CD4-positive, alpha-beta T cell treated with Interleukin-6 for 4 hours (primary cell): ENCODE results near the gene TMEM182.

Experiments
- DNase-seq: peaks from one replicate; pipeline ENCODE4 v3.0.0-alpha.2; 2020; ENCODE audit warnings: mixed read lengths

Gene TMEM182, protein sequence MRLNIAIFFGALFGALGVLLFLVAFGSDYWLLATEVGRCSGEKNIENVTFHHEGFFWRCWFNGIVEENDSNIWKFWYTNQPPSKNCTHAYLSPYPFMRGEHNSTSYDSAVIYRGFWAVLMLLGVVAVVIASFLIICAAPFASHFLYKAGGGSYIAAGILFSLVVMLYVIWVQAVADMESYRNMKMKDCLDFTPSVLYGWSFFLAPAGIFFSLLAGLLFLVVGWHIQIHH

DNA sequence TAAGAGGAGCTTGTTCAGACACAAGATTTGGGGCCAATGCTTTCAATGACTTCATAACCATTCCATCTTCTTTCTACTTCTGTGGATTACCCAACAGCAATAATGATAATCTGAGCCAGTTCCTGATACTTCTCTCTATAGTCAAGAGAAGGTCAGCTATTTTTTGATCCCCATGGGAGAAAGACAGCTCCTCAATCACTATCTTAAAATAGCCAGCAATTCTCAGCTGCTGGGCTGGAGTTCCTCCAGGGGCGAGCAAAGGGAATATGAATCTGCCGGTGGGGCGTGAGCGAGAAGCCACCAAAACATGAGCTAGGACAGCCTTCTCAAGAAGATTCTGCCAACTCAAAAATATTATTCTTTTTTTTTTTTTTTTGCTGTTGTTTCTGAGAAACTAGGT is at the start of gene TMEM182:
TSS of gene TMEM182 (plus strand) at position 269 of the 400 bp plus-strand sequence. CDS start 187 bp downstream, outside the sequence.
- DNase-seq: no peak

DNA sequence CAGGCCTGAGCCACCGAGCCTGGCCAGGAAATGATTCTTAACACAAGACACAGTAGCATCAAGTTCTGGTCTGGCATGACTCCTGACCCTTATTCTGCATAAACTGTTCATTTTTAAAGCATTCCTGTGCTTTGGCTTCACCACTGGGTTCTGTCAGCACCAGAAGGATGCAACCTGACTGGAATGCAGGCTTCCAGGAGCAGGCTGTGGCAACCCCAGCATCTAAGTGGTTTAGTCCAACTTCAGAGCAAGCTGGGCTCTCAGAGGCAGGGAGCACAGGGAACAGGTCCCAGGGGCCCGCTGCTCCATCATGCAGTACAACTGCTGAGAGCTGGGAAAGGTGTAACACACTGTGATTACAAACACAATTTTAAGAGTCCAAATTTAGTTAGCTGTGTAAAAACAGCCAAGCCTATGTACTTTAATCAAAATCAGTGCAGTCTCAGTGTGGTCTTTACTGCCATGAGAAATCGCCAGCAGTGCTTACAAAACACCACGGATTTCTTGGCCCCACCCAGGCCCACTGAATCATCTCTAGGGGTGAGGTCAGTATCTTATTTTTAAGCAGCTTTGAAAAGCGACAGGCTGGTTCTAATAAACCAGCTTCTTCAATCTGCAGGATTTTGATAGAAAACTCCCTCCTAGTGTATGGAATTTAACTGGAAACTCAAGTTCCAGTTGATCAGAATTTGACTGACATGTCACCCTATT is 44.4 kb upstream of the TMEM182 start:
- no peak for DNase-seq

DNA sequence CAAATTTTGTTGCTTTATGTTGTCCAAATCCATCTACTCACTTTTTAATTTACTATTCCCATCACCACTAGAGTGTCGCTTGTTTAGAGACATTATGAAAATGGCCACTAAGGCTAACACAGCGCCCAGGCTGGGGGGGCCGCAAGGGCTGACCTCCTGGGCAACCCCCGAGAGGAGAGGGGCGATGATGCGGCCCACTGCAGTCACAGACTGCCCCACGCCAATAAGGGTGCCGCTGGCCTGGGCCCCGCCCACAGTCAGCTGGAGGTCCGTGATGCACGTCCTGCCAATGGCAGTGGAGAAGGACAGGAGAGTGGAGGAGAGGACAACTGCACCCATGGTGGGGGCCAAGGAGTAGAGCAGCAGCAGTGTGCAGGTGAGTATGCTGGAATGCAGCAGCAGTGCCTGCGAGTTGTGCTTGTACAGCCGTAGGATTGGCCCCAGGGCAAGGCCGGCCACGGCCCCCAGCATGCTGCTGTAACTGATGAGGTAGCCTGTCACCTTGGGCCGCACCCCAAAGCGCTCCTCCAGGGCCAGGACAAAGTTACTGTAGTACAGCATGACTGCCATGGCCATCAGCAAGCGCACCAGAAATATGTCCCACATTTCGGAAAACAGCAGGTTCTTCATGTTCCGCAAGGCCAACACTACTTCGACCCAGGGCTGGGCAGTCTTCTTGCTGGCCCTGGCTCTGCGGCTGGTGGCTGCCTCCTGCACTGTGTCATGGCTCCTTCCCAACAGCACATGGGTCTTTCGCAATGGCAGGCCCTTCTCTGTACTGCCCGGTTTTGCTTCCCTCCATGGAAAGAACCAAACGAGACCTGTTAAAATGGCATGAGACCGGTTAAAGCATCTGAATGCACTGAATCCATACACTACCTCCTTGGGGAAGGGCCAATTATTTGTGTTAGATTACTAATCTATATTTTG is 43.2 kb upstream of the TMEM182 start:
- no peak for DNase-seq

DNA sequence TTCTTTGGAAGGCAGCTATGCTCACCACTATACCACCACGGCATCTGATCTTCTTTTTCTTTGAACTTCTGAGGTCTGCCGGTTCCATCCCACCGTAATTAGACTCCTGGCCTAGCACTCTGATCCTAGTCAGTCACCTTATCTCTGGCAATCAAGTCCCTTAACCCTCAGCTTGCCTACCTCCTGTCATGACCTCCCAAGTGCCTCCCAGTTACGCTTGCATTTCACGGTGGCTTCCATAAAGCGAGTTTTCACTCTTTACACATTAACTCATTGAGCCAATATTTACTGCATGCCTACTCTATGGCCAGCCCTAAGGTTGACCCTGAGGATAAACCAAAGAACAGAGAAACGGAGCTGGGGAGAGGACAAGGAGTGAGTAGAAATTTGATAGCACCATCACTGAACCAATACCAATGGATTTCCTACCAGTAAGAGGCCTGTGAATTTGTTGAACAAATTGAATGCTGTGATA is 37.8 kb upstream of the TMEM182 start:
- DNase-seq: no peak

DNA sequence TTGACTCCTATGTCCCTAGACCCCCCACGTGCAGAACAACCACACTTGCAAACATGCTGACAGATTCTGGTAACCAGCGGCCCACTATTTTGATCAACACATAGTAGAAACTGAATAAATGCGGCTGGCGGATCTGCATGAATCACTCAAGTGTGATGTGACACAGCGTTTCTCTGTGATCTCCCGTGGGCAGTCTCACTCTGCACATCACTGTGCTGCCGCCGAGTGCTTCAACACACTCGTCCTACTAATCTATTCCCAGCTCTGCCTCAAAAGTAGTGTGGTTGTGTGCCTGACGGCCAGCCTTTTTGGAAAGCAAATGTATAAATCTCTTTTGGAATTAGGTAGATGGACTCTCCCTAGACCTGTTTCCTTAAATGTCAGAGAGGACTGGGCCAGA is 37.3 kb upstream of the TMEM182 start:
- no peak for DNase-seq

DNA sequence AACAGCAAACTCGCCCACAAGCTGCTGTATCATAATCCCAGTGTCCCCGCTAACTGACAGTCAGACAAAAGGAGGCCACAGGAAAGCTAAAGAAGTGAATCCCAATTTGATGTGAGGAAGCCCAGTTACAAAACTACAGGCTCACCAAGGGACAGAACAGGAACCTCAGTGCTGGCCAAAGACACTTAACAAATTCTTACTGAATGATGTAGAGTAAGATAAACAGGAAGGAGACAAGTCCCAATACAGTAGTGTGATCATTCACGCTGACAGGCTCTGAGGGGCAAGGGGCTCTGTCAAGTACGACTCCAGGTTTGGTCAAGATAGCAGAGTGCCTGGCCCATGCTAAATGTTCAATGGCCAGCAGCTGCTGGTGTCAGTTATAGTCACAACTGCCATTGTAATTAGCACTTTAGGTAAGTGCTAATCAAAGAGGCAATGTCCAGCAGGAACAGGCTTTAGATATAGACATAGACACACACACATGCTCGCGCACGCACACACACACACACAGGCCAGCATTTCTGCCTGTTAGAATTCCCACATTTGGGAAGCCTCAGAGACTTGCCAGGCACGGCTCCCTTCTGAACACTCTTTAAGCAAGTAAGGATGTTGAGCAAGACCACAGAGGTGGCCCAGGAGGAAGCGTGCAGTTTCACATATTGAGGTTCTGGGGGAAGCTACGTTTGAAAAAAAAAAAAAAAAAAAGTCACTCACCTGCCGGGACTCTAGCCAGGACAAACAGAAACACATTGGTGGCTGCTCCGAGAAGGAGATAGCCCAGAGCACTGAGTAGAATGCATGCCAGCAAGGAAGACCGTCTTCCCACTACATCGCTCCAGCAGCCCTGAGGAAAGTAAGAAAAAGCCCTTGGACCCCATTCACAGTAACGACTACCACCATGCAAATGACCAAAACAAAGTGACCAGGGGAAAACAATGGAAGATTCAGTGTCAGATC is 35.4 kb upstream of the TMEM182 start:
- no peak for DNase-seq

DNA sequence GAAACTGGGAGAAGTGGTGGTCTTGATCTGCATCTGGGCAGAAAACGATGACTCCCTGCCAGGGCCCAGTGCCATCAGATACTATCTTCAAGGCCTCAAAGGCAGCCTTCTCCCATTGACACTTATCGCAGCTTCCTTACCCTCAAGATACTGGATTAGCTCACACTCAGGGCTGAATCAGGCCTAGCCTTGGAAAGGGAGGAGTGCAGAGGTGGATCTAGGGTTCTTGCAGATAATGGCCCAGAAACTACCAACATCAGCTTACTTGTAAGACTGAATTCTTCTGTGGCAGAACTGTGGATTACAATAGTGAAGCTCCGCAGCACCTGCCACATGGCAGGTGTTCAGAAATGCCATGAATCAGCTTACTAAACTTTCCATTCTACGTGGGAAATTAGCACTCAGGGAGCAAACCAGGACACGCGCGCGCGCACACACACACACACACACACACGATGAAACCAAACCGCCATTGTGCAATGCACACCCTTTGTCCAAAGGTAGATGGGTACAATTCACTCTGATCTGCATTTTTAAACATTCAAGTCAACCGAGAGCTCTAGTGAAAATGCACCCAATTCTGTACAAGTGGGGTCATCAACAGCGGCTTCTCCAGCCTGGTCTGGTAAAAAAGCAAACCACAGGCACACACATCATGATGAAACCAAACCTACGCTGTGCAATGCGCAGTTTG is 26.3 kb upstream of the TMEM182 start:
- no peak for DNase-seq

DNA sequence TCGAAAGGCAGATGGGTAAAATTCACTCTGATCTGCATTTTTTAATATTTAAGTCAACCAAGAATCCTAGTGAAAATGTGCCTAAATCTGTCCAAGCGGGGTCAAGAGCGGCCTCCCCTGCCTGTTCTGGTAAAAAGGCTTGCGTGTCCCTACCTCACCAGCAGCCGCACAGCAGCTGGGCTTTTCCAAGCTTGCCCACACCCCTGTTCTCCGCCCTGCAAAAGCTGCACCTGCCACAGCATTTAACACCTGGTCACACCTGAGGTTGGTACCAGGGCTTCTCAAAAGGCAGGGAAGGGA is 25.8 kb upstream of the TMEM182 start:
- DNase-seq: peak; percentile 27

DNA sequence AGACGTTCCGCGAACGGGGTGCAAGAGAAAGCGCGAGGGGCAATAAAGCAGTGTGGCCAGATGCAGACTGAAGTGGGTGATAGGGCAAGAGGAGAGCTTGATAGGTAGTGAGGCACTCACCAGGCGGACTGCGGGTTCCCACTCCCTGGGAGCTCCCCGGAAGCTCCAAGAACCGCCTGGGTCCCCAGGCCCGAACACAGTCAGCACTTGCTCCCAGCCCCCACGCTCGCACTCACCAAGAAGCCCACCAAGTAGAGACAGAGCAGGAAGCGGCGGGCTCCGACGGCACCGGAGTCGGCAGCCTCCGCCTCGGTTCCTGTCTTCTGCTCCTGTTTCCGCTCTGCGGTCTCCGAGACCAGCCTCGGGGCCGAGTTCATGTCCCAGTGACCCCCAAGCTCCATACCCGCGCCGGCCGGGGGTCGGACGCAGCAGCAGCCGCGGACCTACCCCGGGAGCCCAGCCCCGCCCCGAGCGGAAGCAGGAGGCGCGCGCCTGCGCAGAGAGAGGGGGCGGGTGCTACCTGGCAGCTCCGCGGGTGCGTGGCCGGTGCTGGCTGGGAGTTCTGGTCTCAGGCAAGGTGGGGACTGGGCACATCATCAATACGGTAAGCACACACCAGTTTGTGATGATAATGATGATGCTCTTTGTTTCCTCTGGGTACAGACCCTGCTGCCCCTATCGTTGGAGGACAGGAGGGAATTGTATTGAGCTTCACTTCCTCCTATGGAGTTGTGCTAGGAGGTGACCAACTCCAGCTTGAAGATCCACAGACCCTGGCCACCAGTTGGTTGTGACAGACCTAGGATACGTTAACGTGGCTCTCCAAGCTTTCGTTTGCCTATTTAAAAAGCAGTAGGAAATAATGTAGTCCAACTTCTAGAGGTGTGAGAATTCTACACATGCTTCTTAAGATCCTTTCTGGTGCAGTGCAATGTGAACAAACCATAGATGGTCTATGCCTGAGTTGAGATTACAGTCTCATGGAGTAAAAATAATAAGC is 25.1 kb upstream of the TMEM182 start:
- DNase-seq: peak; percentile 90

DNA sequence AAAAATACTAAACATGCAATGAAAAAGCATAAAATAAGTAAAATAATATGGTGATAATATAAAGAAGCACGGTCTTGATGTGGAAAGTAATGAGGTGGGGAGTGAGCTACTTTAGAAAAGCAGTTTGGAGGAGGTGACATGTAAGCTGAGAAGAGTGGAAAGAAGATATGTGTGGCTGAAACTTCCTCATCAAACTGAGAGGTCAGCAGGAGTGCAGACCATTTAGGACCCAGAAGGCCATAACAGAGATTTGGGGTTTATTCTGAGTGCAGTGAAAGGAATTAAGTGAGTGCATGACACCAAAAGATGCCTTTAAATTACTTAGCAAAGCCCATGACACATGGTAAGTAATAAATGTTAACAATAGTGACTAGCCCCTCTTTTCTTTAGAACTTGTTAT is 24.4 kb upstream of the TMEM182 start:
- DNase-seq: no peak

DNA sequence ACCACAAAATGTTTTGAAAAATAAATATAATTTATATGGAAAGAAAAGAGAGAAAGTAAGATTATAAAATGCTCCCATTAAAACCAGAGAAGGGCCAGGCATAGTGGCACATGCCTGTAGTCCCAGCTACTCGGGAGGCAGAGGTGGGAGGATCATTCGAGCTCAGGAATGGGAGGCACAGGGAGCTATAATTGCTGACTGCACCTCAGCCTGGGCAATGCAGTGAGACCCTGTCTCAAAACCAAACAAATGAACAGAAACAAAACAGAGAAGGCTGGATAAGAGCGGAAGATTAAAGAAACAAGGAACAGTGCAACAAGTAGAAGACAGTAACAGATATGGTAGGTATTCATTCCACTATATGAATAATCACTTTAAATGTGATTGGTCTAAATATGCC is 18.6 kb upstream of the TMEM182 start:
- DNase-seq: no peak

DNA sequence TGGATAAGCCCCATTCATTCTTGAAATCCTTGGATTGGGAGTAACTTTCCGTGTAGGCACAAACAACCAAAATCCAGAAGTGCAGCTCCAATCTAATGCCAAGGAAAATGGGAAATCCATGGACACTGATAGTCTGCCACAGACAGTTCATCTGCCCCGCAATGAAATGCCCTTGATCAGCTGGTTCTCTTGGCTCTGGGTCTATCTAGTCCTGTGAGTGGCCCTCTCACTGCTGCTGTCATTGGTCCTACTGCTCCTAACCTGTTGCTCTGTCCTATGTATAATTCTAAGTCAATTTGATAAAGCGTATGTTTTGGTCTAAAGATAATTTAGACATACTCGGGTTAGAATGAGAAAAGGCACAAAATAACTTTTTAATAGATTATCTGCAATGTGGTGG is 13.7 kb upstream of the TMEM182 start:
- DNase-seq: no peak

DNA sequence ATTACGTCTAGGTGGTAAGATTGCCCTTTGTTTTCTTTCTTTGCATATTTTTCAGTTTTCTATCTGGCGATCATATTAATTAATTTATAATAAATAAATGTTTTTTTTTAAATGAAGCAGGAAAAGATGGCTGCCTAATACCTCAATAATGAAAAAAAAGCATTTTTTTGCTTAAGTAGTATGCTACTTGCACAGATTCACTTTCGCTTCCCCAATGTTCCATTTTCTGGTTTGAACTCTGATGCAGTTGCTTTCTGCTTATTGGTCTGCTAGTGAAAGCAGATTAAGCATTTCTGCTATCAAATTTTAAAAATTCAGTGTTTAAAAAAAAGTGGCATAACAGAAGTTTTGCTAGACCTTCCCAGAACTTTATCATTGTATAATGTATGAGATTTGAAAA is 11.9 kb upstream of the TMEM182 start:
- no peak for DNase-seq

DNA sequence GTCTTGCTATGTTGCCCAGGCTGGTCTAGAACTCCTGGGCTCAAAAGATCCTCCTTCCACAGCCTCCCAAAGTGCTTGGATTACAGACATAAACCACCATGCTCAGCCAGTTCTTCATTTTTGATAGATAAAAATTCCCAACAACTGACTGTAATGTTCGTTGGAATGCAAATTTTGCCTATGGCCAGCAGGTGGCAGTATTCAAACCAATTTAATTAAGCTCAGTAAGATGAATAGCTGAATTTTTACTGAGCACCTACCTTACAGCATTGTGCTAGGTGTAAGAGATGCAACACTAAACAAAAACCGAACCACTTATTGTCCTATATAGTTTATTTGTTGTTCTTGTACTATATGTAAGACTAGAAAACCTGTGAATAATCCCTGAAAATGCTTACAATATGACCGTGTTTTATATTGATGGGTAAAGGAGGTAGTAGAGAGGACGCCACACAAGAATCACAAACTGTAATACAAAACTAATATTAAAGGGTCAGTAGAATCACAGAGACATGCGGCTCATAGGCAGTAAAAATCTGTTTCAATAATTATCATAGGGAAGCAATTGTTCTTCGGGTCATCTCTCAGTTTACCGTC is 8.2 kb upstream of the TMEM182 start:
- peak; percentile 41 for DNase-seq

DNA sequence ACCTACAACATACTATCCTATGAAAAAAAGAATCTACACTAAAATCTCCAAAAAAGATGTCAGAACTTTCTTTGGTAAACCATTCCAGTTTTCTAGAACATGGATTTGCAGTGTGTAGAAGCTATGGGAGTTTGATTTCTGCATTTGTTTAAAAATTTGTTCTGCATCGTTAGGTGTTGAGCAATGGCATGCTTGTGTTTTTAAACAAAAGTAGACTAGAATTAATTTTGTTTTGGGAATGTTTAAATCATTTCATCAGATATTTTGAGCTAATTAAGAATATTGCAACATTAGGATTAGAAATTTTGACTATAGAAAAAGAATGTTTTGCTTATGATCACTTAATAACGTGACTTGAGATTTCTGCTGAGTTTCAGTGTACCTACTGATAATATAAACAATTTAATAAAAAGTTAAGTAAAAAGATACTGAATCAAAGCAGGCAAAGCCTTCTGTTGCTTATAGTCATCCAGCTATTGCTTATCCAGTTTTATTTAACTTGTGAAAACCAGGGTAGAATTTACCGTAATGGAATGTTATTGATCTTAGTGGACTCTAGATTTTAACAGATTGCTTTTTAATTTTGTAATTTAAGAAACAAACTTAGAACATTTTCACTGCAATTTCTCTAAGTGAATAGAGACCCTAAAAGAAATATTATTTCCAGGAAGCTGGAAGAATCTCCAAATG is 7.2 kb upstream of the TMEM182 start:
- no peak for DNase-seq

DNA sequence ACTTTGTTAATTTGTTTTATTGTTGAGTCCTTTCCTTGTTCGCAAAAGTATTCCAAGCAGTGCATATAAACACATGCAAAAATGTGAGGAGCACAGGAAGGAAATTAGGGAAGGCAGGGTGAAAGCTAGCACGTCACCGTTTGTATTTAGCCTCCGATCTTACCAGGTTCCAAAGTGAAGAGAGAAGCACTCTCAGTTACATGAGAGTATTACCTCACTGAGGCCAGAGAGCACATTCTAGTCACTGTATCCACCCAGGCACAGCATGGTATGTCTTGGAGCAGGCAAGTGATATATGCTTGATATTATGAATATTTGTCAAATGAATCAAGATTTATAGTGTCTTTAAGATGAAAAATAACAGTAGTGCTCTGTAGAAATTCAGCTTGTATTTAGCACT is 6.5 kb upstream of the TMEM182 start:
- no peak for DNase-seq

DNA sequence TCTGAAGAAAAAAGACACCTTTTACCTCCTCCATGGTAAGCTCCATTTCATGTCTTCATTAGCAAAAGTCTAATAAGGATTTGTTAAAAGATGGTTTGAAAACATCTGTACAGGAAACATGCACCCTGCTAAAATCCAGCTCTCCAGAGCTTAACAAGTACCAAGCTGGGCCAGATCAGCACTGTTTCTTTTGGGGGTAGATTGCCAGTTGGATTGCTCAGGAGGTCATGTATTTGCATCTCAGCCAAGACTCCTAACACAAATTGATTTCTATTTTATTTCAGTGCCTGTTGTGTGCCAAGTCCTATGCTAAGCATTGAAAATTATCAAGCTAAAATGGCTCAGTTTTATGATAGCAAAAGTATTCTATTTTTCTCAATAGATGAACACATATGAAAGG is 3.4 kb upstream of the TMEM182 start:
- DNase-seq: no peak

DNA sequence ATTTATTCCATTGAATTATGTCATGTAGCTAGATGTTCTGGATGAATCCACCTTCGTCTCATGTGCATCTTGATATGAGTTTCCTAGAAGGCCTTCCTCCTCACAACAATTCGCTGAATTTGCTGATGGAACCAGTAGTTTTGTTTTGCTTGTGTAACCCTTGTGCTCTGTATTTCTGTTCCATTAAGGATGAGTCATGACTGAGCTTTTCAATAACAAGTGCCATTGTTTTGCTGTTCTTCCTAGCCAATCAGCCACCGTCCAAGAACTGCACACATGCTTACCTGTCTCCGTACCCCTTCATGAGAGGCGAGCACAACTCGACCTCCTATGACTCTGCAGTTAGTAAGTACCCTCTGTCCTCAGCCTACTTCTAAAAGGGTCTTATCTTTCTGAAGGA is 2.3 kb downstream of the TMEM182 start:
- no peak for DNase-seq

DNA sequence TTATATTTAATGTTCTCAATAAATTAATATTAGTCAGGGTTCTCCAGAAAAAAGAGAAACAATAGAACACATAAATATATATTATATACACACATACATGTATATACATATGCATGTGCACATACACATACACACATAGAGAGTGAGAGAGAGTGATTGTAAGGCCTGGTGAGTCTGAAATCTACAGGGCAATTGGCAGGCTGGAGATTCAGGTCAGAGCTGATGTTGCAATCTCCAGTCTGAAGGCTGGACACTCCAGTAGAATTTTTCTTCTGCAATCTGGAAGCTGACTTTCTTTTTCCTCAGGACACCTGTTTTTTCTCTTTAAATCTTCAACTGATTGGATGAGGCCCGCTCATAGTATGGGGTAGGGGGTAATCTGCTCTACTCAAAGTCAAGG is 3.2 kb downstream of the TMEM182 start:
- no peak for DNase-seq

DNA sequence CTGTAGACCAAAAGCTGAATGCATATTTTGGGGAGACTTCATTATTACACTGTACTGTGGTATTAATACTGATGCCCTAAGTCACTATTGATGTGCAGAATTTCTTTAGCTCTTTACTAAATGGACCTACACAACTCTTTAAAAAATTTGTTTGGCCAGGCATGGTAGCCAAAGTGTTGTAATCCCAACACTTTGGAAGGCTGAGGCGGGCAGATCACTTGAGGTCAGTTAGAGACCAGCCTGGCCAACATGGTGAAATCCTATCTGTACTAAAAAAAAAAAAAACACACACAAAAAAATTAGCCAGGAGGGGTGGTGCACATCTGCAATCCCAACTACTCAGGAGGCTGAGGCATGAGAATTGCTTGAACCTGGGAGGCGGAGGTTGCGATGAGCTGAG is 6.4 kb downstream of the TMEM182 start:
- DNase-seq: no peak
